HTR-8/SVneo (cell line): ENCODE results near the gene MC4R.

Experiments
- DNase-seq: peaks from one replicate; pipeline ENCODE4 v3.0.0; 2011; ENCODE audit warnings: low spot score, mixed read lengths; ENCODE audit not compliant: insufficient read length
- FAIRE-seq: peaks from 2 replicates; lab custom pipeline; 2011; peaks lifted over from hg19 to GRCh38; lab: Jason Lieb, UNC

Gene MC4R

DNA sequence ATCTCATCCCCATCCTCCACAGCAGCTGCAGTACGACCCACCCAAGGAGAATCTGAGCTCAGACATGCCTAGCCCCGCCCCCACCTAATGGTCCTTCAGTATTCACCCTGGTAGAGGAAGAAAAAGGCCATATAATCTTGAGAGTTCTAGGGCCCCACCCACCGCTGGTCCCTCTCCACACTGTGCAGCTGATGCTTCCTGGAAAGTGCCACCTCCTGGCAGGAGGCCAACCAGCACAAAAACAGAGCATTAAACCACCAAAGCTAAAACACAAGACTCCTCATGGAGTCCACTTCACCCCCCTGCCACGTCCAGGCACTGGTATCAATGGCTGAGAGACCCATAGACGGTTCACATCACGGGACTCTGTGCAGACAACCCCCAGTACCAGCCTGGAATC, 40.7 kb downstream of the MC4R start:
- DNase-seq, result no peak

DNA sequence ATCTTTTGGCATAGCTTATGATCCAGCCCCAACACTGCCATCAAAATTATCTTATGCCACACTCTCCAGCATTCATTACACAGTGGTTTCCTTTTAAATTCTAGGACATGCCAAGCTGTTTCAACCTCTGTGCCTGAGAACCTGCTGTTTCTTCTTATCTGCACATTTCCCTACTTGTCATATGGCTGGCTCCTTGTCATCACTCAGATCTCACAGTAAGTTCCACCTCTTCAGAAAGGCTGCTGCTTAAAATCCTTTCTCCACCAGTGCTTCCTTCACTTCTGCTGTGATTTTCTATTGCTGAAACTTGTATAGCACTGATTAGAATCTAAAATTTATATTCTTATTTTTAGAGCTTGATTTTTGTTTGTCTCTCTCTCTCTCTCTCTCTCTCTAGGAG, 43.4 kb downstream of the MC4R start:
- DNase-seq, result no peak
- FAIRE-seq, result no peak

More for the DNA sequence above, 40.7 kb downstream of the MC4R start:
- no peak for FAIRE-seq

DNA sequence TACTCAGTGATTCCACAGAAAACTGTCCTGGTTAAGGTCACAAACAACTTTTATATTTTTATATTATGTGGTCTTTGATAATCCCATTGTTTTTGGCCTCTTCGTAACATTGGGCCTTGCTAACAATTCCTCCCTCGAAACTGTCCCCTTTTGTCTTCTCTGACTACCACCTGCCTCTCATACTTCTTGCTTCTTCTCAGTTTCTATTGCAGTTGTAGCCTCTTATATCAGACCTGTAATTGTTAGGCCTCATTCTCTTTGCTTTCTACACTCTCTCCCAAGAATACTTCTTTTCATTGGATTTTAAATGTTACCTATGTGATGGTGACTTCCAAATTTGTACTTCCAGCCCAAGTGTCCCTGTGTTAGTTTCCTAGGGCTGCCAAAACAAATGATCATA, 44.7 kb downstream of the MC4R start:
- DNase-seq (no peak), FAIRE-seq (no peak)

DNA sequence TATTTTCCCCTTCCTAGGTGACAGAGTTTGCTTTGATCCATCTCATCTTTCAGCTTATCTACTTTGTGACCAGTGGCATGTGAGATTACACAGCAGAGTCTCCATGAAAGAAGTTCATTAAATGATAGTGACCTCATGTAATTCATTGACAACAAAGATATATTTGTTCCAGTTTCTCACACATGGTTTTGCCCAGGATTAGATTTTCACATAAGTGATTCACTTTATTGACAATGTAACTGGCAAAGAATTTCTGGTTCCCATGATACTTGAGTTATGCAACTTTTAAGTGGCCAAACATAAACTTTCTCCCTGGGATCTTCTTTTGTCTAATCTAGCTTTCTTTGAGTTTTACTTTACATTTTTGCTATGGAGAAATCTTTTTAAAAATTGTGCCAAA, 50.0 kb downstream of the MC4R start:
- FAIRE-seq (no peak), DNase-seq (no peak)
